ENCODE measurements around the gene B4GALNT2.
"Not testable (repeated sequence)": the region's sequence is repeated elsewhere in the genome, so short reads cannot be mapped to it uniquely, and the experiment has no call there.

Gene B4GALNT2

DNA sequence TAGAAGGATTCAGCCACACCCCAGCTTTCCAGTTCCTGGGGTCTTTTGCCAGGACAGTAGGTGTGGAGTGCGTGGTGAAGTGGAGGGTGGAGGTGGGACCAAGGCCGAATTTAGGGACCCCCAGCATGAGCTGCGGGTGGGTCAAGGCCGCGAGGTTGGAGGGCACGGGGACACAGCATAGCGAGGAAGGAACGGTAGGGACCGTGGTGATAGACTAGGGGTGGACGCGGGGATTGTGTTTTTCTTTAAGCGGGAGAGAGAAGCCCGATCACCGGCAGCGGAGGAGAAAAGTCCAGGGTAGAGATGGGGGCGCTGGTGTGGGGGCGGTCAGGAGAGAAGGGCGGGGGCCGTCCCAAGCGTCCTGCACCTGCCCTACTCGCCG lies 261 bp upstream of the B4GALNT2 start:
- Histone ChIP-seq H3K4me3 (ENCODE audit: low read depth, low read length) (peak overlapping the region; percentile 20), H2AFZ (ENCODE audit: insufficient read depth, low read length, poor library complexity) (no peak overlapping the region), H4K8ac (ENCODE audit: low read depth, low read length) (no peak overlapping the region), H3K9ac (ENCODE audit: low read length) (no peak overlapping the region), H2BK5ac (ENCODE audit: low read depth, low read length, poor library complexity) (no peak overlapping the region), H2BK120ac (ENCODE audit: insufficient read depth, low read length, poor library complexity) (no peak overlapping the region), H3K4me2 (ENCODE audit: low read length) (peak overlapping the region; percentile 69), H2AK5ac (ENCODE audit: low read length) (no peak overlapping the region), H3K27ac (ENCODE audit: low read depth, low read length) (no peak overlapping the region), H3K9me3 (ENCODE audit: insufficient read depth, low read depth, low read length) (peaks cover 12% of the 10 kb centered on the region), H3K36me3 (ENCODE audit: control insufficient read depth in 1 of 2, insufficient read depth in 2 of 2, low read length in 2 of 2) (no peaks in the 10 kb centered on the region), H3K27me3 (ENCODE audit: insufficient read depth, low read length) (peaks cover 15% of the 10 kb centered on the region), H3K14ac (ENCODE audit: low read length) (no peak overlapping the region), H3K4ac (ENCODE audit: low read depth, low read length) (no peak overlapping the region), H3K79me1 (ENCODE audit: low read length) (no peaks in the 10 kb centered on the region), H2BK12ac (ENCODE audit: low read length) (no peak overlapping the region), H3K4me1 (ENCODE audit: control insufficient read depth in 1 of 2, insufficient read depth in 2 of 2, low read length in 2 of 2) (peaks cover 0 to 4% of the 10 kb centered on the region in 2 experiments), H3K79me2 (ENCODE audit: control insufficient read depth, insufficient read depth, low read length, poor library complexity) (no peaks in the 10 kb centered on the region), H3K18ac (ENCODE audit: low read length) (no peak overlapping the region), H4K91ac (ENCODE audit: low read depth, low read length) (no peak overlapping the region), H4K12ac (ENCODE audit: low read depth, low read length) (no peak overlapping the region), H3K23ac (ENCODE audit: low read length) (no peak overlapping the region)
- no peak for DNase-seq
- no CpG with 5 or more reads among the region's 22 CpGs for WGBS (ENCODE audit: extremely low coverage, insufficient coverage, insufficient read length)

GRCh38 chr17:49136335-49136734 lies 3.8 kb downstream of the B4GALNT2 start:
- H2AK5ac ChIP-seq (ENCODE audit: low read length): no peak overlapping the region
- H3K4me1 ChIP-seq (ENCODE audit: control insufficient read depth in 1 of 2, insufficient read depth in 2 of 2, low read length in 2 of 2): peaks cover 0 to 4% of the 10 kb centered on the region in 2 experiments
- no peak overlapping the region for H4K91ac ChIP-seq (ENCODE audit: low read depth, low read length)
- H3K27ac ChIP-seq (ENCODE audit: low read depth, low read length): no peak overlapping the region
- H3K4me2 ChIP-seq (ENCODE audit: low read length): no peak overlapping the region
- no peak overlapping the region for H3K23ac ChIP-seq (ENCODE audit: low read length)
- H3K79me2 ChIP-seq (ENCODE audit: control insufficient read depth, insufficient read depth, low read length, poor library complexity): no peaks in the 10 kb centered on the region
- H4K8ac ChIP-seq (ENCODE audit: low read depth, low read length): no peak overlapping the region
- no peak overlapping the region for H2BK12ac ChIP-seq (ENCODE audit: low read length)
- H2AFZ ChIP-seq (ENCODE audit: insufficient read depth, low read length, poor library complexity): no peak overlapping the region
- no peak for DNase-seq
- H3K79me1 ChIP-seq (ENCODE audit: low read length): no peaks in the 10 kb centered on the region
- WGBS (ENCODE audit: extremely low coverage, insufficient coverage, insufficient read length): no CpG with 5 or more reads among the region's 4 CpGs
- no peak overlapping the region for H3K4ac ChIP-seq (ENCODE audit: low read depth, low read length)
- no peak overlapping the region for H3K4me3 ChIP-seq (ENCODE audit: low read depth, low read length)
- peaks cover 12% of the 10 kb centered on the region for H3K27me3 ChIP-seq (ENCODE audit: insufficient read depth, low read length)
- H3K9me3 ChIP-seq (ENCODE audit: insufficient read depth, low read depth, low read length): no peaks in the 10 kb centered on the region
- no peak overlapping the region for H2BK5ac ChIP-seq (ENCODE audit: low read depth, low read length, poor library complexity)
- H3K18ac ChIP-seq (ENCODE audit: low read length): no peak overlapping the region
- H3K36me3 ChIP-seq (ENCODE audit: control insufficient read depth in 1 of 2, insufficient read depth in 2 of 2, low read length in 2 of 2): no peaks in the 10 kb centered on the region
- no peak overlapping the region for H3K14ac ChIP-seq (ENCODE audit: low read length)
- H4K12ac ChIP-seq (ENCODE audit: low read depth, low read length): no peak overlapping the region
- no peak overlapping the region for H3K9ac ChIP-seq (ENCODE audit: low read length)
- H2BK120ac ChIP-seq (ENCODE audit: insufficient read depth, low read length, poor library complexity): no peak overlapping the region

GRCh38 chr17:49145654-49146053 lies 13.1 kb downstream of the B4GALNT2 start:
- H3K4me2 ChIP-seq (ENCODE audit: low read length); H3K9me3 ChIP-seq (ENCODE audit: insufficient read depth, low read depth, low read length); H4K12ac ChIP-seq (ENCODE audit: low read depth, low read length); H4K91ac ChIP-seq (ENCODE audit: low read depth, low read length); H3K27ac ChIP-seq (ENCODE audit: low read depth, low read length); DNase-seq; H2BK12ac ChIP-seq (ENCODE audit: low read length); H3K79me1 ChIP-seq (ENCODE audit: low read length); H3K9ac ChIP-seq (ENCODE audit: low read length); H3K23ac ChIP-seq (ENCODE audit: low read length); H2AFZ ChIP-seq (ENCODE audit: insufficient read depth, low read length, poor library complexity); H3K36me3 ChIP-seq (ENCODE audit: control insufficient read depth in 1 of 2, insufficient read depth in 2 of 2, low read length in 2 of 2); H3K14ac ChIP-seq (ENCODE audit: low read length); H3K79me2 ChIP-seq (ENCODE audit: control insufficient read depth, insufficient read depth, low read length, poor library complexity); H3K18ac ChIP-seq (ENCODE audit: low read length); H2BK120ac ChIP-seq (ENCODE audit: insufficient read depth, low read length, poor library complexity); H2BK5ac ChIP-seq (ENCODE audit: low read depth, low read length, poor library complexity); H3K4ac ChIP-seq (ENCODE audit: low read depth, low read length); H3K27me3 ChIP-seq (ENCODE audit: insufficient read depth, low read length); H3K4me3 ChIP-seq (ENCODE audit: low read depth, low read length); H3K4me1 ChIP-seq (ENCODE audit: control insufficient read depth in 1 of 2, insufficient read depth in 2 of 2, low read length in 2 of 2); H4K8ac ChIP-seq (ENCODE audit: low read depth, low read length); H2AK5ac ChIP-seq (ENCODE audit: low read length): not testable (repeated sequence)
- WGBS (ENCODE audit: extremely low coverage, insufficient coverage, insufficient read length): no CpG with 5 or more reads among the region's 3 CpGs

GRCh38 chr17:49146620-49147306 lies 14.2 kb downstream of the B4GALNT2 start:
- no peak overlapping the region for H3K18ac ChIP-seq (ENCODE audit: low read length)
- no peak overlapping the region for H3K14ac ChIP-seq (ENCODE audit: low read length)
- no peaks in the 10 kb centered on the region for H3K27me3 ChIP-seq (ENCODE audit: insufficient read depth, low read length)
- no peaks in the 10 kb centered on the region for H3K9me3 ChIP-seq (ENCODE audit: insufficient read depth, low read depth, low read length)
- H4K12ac ChIP-seq (ENCODE audit: low read depth, low read length): no peak overlapping the region
- H3K79me2 ChIP-seq (ENCODE audit: control insufficient read depth, insufficient read depth, low read length, poor library complexity): no peaks in the 10 kb centered on the region
- no peak overlapping the region for H2BK5ac ChIP-seq (ENCODE audit: low read depth, low read length, poor library complexity)
- H3K9ac ChIP-seq (ENCODE audit: low read length): no peak overlapping the region
- H2BK12ac ChIP-seq (ENCODE audit: low read length): no peak overlapping the region
- peak; percentile 83 to 95 for DNase-seq
- no peaks in the 10 kb centered on the region for H3K4me1 ChIP-seq (ENCODE audit: control insufficient read depth in 1 of 2, insufficient read depth in 2 of 2, low read length in 2 of 2)
- no peak overlapping the region for H4K8ac ChIP-seq (ENCODE audit: low read depth, low read length)
- no peak overlapping the region for H3K23ac ChIP-seq (ENCODE audit: low read length)
- no peak overlapping the region for H2AK5ac ChIP-seq (ENCODE audit: low read length)
- H3K79me1 ChIP-seq (ENCODE audit: low read length): no peaks in the 10 kb centered on the region
- no peaks in the 10 kb centered on the region for H3K36me3 ChIP-seq (ENCODE audit: control insufficient read depth in 1 of 2, insufficient read depth in 2 of 2, low read length in 2 of 2)
- no peak overlapping the region for H4K91ac ChIP-seq (ENCODE audit: low read depth, low read length)
- H3K4ac ChIP-seq (ENCODE audit: low read depth, low read length): no peak overlapping the region
- no peak overlapping the region for H2BK120ac ChIP-seq (ENCODE audit: insufficient read depth, low read length, poor library complexity)
- H2AFZ ChIP-seq (ENCODE audit: insufficient read depth, low read length, poor library complexity): no peak overlapping the region
- no CpG with 5 or more reads among the region's 3 CpGs for WGBS (ENCODE audit: extremely low coverage, insufficient coverage, insufficient read length)
- no peak overlapping the region for H3K4me2 ChIP-seq (ENCODE audit: low read length)
- no peak overlapping the region for H3K27ac ChIP-seq (ENCODE audit: low read depth, low read length)
- H3K4me3 ChIP-seq (ENCODE audit: low read depth, low read length): no peak overlapping the region
